DMS79 (cell line): ENCODE results near the gene RHBDD1.

Experiments
- DNase-seq: peaks from one replicate; lab custom pipeline; 2025; lab: John Stamatoyannopoulos, UW

RHBDD1 gene

DNA sequence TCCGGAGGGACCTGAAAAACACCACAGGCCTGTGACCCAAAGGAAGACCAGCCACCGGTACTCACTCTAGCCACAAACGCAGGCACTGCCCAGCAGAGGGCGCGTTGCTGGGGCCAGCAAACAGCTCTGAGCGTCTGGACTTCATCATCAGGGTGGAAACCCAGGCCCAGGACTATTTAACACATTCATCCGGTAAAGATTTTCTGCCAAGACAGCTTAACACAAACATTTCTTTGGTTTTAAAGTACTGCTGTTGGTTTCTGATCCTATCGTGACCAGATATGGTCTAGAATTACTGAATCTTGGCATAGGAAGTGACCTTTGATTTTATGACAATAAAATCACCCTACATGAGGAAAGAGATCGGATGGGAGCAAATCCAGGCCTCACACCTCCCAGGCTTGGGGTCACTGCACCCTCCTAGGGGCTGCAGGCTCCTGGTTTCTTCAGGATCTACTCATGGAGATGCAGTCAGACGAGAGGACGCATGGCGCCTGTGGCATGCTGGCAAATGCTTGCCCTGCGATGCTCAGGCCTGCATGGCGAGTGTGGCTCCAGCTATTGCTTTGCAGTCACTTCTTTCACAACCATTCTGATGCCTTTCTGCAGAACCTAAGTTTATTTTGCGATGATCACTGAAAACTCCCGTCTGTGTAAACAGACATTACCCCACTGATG lies 197.8 kb downstream of the RHBDD1 start:
- DNase-seq, result no peak

DNA sequence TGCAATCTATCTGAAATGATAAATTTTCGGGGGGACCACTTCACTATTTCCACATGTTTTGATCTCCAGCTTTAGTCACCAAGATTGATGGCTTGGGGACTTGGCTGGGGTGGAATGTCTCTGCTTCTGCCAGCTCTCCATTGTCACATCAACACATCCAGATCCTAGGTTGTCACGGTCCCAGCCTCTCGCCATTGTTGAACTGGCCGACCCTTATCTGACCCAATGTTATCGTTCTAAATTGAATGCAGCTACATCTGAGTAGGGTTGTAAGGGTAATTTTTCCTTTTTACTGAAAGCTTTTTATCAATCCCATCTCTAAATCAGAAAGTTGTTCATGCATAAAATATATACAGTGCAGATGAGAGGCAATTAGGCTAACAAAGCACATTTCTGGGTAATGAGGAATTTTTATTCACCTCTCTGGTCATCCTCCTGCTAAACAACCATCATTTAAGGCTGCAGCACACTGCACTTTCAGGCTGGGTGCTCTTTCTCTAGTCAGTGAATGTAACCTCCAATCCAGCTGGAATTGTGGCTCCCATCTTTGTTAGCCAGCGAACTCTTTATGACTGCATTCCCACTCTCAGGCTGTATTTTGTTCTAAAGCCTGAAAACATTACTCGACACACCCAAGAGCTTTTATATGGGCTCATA lies 200.0 kb downstream of the RHBDD1 start:
- DNase-seq, result no peak

DNA sequence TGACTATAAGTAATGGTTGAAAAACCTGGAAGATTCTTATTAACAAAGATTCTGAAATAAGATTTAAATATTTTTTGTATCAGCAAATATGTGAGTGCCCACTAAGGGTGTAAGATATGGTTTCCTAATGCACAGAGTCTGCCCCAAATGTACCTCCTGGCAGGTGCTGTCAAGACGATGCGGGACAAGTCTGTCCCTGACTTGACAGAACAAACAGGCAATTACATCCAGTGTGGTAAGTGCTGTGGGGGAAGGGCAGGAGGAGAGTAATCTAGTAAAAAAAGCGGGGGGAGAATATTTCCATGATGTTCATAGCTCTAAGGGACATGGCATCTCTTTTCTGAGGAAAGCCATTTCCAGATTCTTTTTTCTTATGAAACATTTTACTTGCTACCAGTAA lies 200.7 kb downstream of the RHBDD1 start:
- DNase-seq, result no peak

DNA sequence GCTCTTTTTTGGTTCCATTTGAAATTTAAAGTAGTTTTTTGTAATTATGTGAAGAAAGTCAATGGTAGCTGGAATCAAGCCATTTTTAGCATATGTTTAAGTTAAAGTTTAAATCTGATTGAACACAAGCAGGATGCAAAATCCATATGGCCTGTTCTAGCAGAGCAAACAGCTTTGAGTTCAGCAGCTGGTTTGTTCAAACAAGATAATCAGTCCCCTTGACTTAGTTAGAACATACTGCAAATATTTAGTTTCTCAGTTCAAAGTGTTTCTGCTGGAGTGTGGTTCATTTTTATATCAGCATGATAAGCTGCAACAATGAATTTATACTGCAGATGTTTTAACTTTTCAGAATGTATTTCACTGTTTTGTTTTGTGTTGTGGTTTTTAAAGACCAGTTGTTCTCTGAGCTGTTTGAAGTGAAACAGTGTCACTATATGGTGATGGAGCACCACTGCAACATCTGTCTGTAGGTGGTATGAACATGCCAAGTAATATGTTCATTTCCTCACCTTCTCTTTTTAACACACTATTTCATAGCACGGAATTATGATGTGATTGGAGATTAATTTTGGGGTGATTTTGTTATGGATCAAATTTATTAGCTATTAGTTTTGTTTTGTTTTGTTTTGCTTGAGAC lies 202.8 kb downstream of the RHBDD1 start:
- no peak for DNase-seq

DNA sequence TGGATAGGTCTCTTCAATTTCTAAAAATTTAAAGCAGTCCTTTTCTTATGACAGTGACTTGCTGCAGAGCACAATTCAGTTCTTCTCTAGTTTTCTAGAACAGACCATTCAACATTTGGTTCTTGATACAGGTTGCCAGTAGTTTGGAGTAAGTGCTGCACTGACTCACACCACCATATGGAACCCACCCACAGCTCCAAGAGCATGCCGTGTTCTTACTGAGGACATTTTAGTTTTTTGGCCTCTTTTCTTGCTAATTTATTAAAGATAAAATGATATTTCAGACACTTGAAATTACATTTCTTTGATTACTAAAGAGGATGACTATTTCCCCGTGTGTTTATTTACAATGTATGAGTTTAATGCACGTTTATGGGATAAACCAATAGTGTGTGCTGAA lies 208.1 kb downstream of the RHBDD1 start:
- DNase-seq, result no peak
